Tibial nerve (tissue), 4 donors: ENCODE measurements around the gene NUP42. TPM values are rescaled to one million over a fixed set of nuclear protein-coding genes. Genes with fewer than 3 reads are reported as not detected.

ENCODE experiments used
- DNase-seq, 2 donors: peaks; one replicate each; pipeline ENCODE4 v3.0.0-alpha.2; 2019; ENCODE audit warnings: low spot score in 2 of 2
- H3K27ac ChIP-seq, 4 donors: fragments of 200-600 bp; sonication (generic) in 3 of 4; one replicate each; pipeline ENCODE4 v1.5.1; 2017 to 2019; ENCODE audit warnings: mild to moderate bottlenecking in 1 of 4
- H3K27me3 ChIP-seq, 2 donors: fragments of 200-600 bp; sonication (generic) in 1 of 2; one replicate each; pipeline versions ENCODE4 v1.5.1 to v1.6.0; 2017 to 2019
- H3K36me3 ChIP-seq, 3 donors: fragments of 200-600 bp; sonication (generic); one replicate each; pipeline ENCODE4 v1.5.1; 2018 to 2019
- H3K4me1 ChIP-seq, 4 donors: fragments of 200-600 bp; sonication (generic) in 3 of 4; one replicate each; pipeline ENCODE4 v1.5.1; 2017 to 2019
- H3K4me3 ChIP-seq, 4 donors: fragments of 200-600 bp; sonication (generic) in 3 of 4; one replicate each; pipeline ENCODE4 v1.5.1; 2017 to 2019; ENCODE audit warnings: mild to moderate bottlenecking in 1 of 4, moderate library complexity in 1 of 4
- H3K9me3 ChIP-seq, 4 donors: fragments of 200-600 bp; sonication (generic) in 3 of 4; one replicate each; pipeline ENCODE4 v1.5.1; 2017 to 2019
- EP300 ChIP-seq, 2 donors: sonication (generic); formaldehyde crosslinking; IDR thresholded peaks; one replicate each; pipeline ENCODE4 v1.6.1; 2017; ENCODE audit warnings: antibody characterized with exemption in 2 of 2, mild to moderate bottlenecking in 1 of 2
- POLR2A ChIP-seq, 2 donors: fragments of 450-650 bp; IDR thresholded peaks; one replicate each; pipeline ENCODE4 v1.6.1; 2017; ENCODE audit warnings: antibody characterized with exemption in 2 of 2, mild to moderate bottlenecking in 2 of 2, moderate library complexity in 2 of 2
- WGBS, 2 donors: methylation state at CpG; one replicate each; pipeline ENCODE4 v1.1.5; 2018; 5-methylcytosine and 5-hydroxymethylcytosine counted together
- total RNA-seq, 4 donors: library from RNA; depleted of rRNA; stranded (reverse); fragments of >200 nt; gene quantifications; one replicate each; pipeline ENCODE4 v1.1.0, GENCODE V29; 2016
- TF ChIP-seq, protein P1 (sequence below), 5 experiments: fragments of 200-600 bp in 3 of 5; fragments of 450-650 bp in 2 of 5; sonication (generic) in 3 of 5; IDR thresholded peaks; one replicate each; pipeline ENCODE4 v1.5.1; 2016 to 2019; ENCODE audit warnings: antibody characterized with exemption in 5 of 5, mild to moderate bottlenecking in 3 of 5, moderate library complexity in 2 of 5

The NUP42 gene
- total RNA-seq, 4 donors from 2014 or later = 19.2 to 45.6 (median 35.8) TPM

DNA sequence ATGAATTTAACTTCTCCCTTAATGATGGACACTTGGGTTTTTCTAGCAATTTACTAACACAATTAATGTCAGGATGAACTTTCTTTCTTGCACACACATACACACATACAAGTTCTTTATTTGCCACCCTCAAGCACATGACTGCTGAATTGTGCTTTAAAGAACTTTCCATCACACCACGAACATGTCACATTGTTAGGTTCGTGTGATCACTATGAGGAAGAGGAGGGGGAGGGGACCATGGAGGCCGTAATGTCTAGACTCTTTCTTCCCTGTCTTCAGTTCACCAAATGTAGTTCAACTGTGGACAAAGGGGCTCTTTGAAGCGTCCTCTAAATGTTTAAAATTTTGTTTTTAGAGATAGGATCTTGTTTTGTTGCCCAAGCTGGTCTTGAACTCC lies 31.0 kb downstream of the NUP42 start:
- Histone ChIP-seq H3K4me1 (no peaks in the 10 kb centered on the region), H3K27ac (no peak overlapping the region), H3K4me3 (no peak overlapping the region), H3K27me3 (no peaks in the 10 kb centered on the region), H3K36me3 (no peaks in the 10 kb centered on the region), H3K9me3 (no peaks in the 10 kb centered on the region)
- DNase-seq = no peak
- peak in 1 of 2 donors; percentile 19 for TF ChIP-seq EP300 (IDR thresholded peaks at IDR 0.05)
- TF ChIP-seq POLR2A (IDR thresholded peaks at IDR 0.05) = no peak
- WGBS, 2 donors = 59 to 63% methylated on average over 4 of the region's 4 CpGs

DNA sequence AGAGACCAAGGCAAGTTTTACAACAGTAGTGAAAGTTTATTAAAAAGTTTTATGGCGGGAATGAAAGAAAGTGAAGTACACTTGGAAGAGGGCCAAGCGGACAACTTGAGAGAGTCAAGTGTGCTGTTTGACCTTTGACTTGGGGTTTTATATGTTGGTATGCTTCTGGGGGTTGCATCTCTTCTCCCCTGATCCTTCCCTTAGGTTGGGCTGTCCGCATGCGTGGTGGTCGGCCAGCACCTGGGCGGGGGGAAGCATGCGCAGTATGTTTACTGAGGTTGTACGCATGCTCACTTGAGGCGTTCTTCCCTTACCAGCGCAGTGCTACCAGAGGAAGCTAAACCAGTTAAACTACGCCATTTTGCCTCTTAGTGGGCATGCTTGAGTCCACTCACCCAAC lies 31.9 kb downstream of the NUP42 start:
- Histone ChIP-seq H3K27me3 (no peaks in the 10 kb centered on the region), H3K4me1 (no peaks in the 10 kb centered on the region), H3K9me3 (no peaks in the 10 kb centered on the region), H3K36me3 (no peaks in the 10 kb centered on the region), H3K4me3 (no peak overlapping the region), H3K27ac (no peak overlapping the region)
- TF ChIP-seq POLR2A (IDR thresholded peaks at IDR 0.05) = no peak
- no peak for DNase-seq
- 97 to 98% methylated on average over 11 of the region's 11 CpGs for WGBS, 2 donors

DNA sequence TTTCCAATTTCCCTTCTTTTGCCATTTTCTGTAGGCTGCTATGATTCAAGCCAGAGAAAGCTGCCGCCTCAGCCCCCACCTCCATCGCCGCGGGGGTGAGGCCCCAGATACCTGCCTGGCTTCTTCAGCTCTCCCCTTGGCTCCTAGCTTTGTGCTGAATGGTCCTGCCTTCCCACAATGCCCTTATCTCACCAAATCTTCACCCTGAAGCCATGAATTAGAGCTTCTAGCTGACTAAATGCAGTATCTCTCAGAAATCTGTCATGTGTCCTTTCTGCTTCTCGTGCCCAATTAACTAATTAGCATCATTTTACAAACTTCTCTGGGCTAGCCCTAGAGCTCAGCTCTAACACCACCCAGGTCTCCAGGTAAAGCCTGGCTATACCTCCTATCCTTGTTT lies 32.6 kb downstream of the NUP42 start:
- WGBS, 2 donors = 85 to 91% methylated on average over 5 of the region's 5 CpGs
- Histone ChIP-seq H3K27me3 (no peaks in the 10 kb centered on the region), H3K4me3 (no peak overlapping the region), H3K4me1 (no peaks in the 10 kb centered on the region), H3K36me3 (no peaks in the 10 kb centered on the region), H3K9me3 (no peaks in the 10 kb centered on the region), H3K27ac (no peak overlapping the region)
- TF ChIP-seq, protein P1, sequence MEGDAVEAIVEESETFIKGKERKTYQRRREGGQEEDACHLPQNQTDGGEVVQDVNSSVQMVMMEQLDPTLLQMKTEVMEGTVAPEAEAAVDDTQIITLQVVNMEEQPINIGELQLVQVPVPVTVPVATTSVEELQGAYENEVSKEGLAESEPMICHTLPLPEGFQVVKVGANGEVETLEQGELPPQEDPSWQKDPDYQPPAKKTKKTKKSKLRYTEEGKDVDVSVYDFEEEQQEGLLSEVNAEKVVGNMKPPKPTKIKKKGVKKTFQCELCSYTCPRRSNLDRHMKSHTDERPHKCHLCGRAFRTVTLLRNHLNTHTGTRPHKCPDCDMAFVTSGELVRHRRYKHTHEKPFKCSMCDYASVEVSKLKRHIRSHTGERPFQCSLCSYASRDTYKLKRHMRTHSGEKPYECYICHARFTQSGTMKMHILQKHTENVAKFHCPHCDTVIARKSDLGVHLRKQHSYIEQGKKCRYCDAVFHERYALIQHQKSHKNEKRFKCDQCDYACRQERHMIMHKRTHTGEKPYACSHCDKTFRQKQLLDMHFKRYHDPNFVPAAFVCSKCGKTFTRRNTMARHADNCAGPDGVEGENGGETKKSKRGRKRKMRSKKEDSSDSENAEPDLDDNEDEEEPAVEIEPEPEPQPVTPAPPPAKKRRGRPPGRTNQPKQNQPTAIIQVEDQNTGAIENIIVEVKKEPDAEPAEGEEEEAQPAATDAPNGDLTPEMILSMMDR (IDR thresholded peaks at IDR 0.05) = no peak
- no peak for TF ChIP-seq POLR2A (IDR thresholded peaks at IDR 0.05)
- no peak for TF ChIP-seq EP300 (IDR thresholded peaks at IDR 0.05)
- no peak for DNase-seq

DNA sequence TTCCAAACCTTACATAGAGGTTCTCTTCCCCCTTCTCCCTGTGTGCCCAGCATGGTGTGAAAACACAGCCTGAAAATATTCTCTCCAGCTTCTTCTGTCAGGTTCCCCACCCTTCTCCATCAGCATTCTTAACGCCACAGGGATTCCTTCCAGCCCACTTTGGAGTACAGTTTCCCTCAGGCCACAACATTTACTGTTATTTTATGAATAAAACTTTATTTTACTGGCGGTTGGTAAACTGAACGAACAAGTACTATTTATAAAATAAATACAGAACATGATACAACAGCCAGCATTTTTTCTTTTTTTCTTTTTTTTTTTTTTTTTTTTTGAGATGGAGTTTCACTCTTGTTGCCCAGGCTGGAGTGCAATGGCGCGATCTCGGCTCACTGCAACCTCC lies 33.1 kb downstream of the NUP42 start:
- TF ChIP-seq POLR2A (IDR thresholded peaks at IDR 0.05) (no peak), EP300 (IDR thresholded peaks at IDR 0.05) (no peak)
- TF ChIP-seq, protein P1 (IDR thresholded peaks at IDR 0.05) = no peak
- H3K4me3 ChIP-seq = no peak overlapping the region
- 86 to 94% methylated on average over 6 of the region's 6 CpGs for WGBS, 2 donors

DNA sequence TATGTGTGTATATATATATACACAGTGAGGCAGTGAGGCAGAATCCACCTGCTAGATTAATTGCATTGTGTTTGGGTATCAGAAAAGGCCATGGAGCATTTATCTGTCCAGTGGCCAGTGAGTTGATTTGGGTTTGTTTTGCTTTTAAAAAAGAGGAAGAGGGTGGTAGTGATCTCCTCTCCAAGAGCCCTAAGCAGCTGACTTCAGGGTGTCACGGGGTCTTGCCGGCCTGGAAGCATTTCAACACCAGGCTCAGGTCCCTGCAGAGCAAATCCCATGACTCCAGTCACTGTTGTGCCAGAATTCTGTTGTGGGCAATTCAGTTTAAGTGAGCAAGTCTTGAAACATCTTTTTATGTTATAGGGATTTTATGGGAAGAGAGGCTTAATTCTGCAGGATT lies 34.2 kb downstream of the NUP42 start:
- Histone ChIP-seq H3K27ac (no peak overlapping the region), H3K36me3 (no peaks in the 10 kb centered on the region), H3K4me3 (no peak overlapping the region), H3K9me3 (no peaks in the 10 kb centered on the region), H3K27me3 (no peaks in the 10 kb centered on the region), H3K4me1 (no peaks in the 10 kb centered on the region)
- WGBS, 2 donors = 58 to 60% methylated on average over 2 of the region's 2 CpGs
- TF ChIP-seq EP300 (IDR thresholded peaks at IDR 0.05) (peak; percentile 48 to 70), POLR2A (IDR thresholded peaks at IDR 0.05) (no peak)
- peak in 1 of 2 donors; percentile 48 for DNase-seq

More for the DNA sequence above, 33.1 kb downstream of the NUP42 start:
- H3K27ac ChIP-seq = no peak overlapping the region
- H3K27me3 ChIP-seq = no peaks in the 10 kb centered on the region
- no peaks in the 10 kb centered on the region for H3K9me3 ChIP-seq
- no peaks in the 10 kb centered on the region for H3K36me3 ChIP-seq
- no peaks in the 10 kb centered on the region for H3K4me1 ChIP-seq
- DNase-seq = no peak

DNA sequence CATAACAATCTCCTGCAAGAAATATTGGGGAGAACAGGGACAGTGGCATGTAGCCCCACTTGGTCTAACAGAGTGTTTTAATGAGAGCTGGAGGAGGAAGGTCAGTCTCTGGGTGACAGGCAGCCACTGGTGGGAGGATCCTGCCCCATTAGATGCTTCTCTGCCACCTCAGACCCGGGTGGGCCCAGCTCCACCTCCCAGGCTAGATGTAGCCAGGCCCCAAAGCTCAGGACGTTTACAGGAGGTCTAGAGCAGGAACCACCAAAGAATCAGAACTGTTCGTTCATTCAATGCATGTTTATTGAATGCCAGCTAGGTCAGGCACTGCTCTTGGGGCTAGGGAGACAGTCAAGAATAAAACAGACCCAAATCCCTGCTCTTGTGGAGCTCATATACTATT lies 36.3 kb downstream of the NUP42 start:
- TF ChIP-seq EP300 (IDR thresholded peaks at IDR 0.05) = no peak
- TF ChIP-seq, protein P1 (IDR thresholded peaks at IDR 0.05) = no peak
- TF ChIP-seq POLR2A (IDR thresholded peaks at IDR 0.05) = no peak
- H3K4me3 ChIP-seq = no peak overlapping the region
- H3K9me3 ChIP-seq = no peaks in the 10 kb centered on the region
- H3K4me1 ChIP-seq = no peaks in the 10 kb centered on the region
- DNase-seq = no peak
- no peaks in the 10 kb centered on the region for H3K27me3 ChIP-seq
- no peaks in the 10 kb centered on the region for H3K36me3 ChIP-seq
- WGBS, 2 donors = 51 to 60% methylated on average over 3 of the region's 3 CpGs
- no peak overlapping the region for H3K27ac ChIP-seq
